ENCODE measurements around the gene CRTC2.
"Not testable (repeated sequence)": the region's sequence is repeated elsewhere in the genome, so short reads cannot be mapped to it uniquely, and the experiment has no call there.

CRTC2 gene

DNA sequence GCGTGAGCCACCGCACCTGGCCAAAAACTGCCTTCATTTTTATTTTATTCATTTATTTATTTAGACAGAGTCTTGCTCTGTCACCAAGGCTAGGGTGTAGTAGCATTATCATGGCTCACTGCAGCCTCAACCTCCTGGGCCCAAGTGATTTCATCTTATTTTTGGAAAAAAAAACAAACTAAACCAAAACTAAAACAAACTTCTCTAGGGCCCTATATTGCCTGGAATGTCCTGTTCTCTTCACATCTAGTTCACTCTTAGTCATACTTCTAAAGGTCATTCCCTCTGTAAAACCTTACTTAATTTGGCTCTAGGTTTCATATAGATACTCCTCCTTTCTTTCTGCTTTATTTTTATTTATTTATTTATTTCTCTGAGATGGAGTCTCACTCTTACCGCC, 47.7 kb upstream of the CRTC2 start:
- ATAC-seq, result no peak
- TF ChIP-seq ZFP3 (CRISPR knock-in tag; IDR thresholded peaks at IDR 0.05) (no peak), ZC3H10 (CRISPR knock-in tag; IDR thresholded peaks at IDR 0.05) (no peak), GLIS3 (CRISPR knock-in tag; IDR thresholded peaks at IDR 0.05) (no peak), TCF4 (CRISPR knock-in tag; IDR thresholded peaks at IDR 0.05; ENCODE audit: borderline replicate concordance) (no peak), OSR1 (CRISPR knock-in tag; IDR thresholded peaks at IDR 0.05) (no peak), ZFP30 (CRISPR knock-in tag; IDR thresholded peaks at IDR 0.05) (no peak), SNAI2 (CRISPR knock-in tag; IDR thresholded peaks at IDR 0.05) (no peak), PATZ1 (CRISPR knock-in tag; IDR thresholded peaks at IDR 0.05; ENCODE audit: borderline replicate concordance) (no peak)
- TF ChIP-seq, protein P1, sequence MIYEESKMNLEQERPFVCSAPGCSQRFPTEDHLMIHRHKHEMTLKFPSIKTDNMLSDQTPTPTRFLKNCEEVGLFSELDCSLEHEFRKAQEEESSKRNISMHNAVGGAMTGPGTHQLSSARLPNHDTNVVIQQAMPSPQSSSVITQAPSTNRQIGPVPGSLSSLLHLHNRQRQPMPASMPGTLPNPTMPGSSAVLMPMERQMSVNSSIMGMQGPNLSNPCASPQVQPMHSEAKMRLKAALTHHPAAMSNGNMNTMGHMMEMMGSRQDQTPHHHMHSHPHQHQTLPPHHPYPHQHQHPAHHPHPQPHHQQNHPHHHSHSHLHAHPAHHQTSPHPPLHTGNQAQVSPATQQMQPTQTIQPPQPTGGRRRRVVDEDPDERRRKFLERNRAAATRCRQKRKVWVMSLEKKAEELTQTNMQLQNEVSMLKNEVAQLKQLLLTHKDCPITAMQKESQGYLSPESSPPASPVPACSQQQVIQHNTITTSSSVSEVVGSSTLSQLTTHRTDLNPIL (CRISPR knock-in tag; IDR thresholded peaks at IDR 0.05; ENCODE audit: low read depth), result no peak
- TF ChIP-seq, protein P2, sequence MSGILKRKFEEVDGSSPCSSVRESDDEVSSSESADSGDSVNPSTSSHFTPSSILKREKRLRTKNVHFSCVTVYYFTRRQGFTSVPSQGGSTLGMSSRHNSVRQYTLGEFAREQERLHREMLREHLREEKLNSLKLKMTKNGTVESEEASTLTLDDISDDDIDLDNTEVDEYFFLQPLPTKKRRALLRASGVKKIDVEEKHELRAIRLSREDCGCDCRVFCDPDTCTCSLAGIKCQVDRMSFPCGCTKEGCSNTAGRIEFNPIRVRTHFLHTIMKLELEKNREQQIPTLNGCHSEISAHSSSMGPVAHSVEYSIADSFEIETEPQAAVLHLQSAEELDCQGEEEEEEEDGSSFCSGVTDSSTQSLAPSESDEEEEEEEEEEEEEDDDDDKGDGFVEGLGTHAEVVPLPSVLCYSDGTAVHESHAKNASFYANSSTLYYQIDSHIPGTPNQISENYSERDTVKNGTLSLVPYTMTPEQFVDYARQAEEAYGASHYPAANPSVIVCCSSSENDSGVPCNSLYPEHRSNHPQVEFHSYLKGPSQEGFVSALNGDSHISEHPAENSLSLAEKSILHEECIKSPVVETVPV (CRISPR knock-in tag; IDR thresholded peaks at IDR 0.05), result no peak

- no peak for ATAC-seq
- TF ChIP-seq PPARA (CRISPR knock-in tag; IDR thresholded peaks at IDR 0.05; ENCODE audit: borderline replicate concordance) (no peak), SNAI2 (CRISPR knock-in tag; IDR thresholded peaks at IDR 0.05) (no peak), GLIS3 (CRISPR knock-in tag; IDR thresholded peaks at IDR 0.05) (no peak), ESRRG (CRISPR knock-in tag; IDR thresholded peaks at IDR 0.05) (no peak), OSR1 (CRISPR knock-in tag; IDR thresholded peaks at IDR 0.05) (no peak), ARNTL (CRISPR knock-in tag; IDR thresholded peaks at IDR 0.05; ENCODE audit: borderline replicate concordance, low read depth) (no peak), ISL1 (CRISPR knock-in tag; IDR thresholded peaks at IDR 0.05) (no peak), POU6F1 (CRISPR knock-in tag; IDR thresholded peaks at IDR 0.05; ENCODE audit: borderline replicate concordance, low read depth) (no peak), ZFP3 (CRISPR knock-in tag; IDR thresholded peaks at IDR 0.05) (no peak), ZNF565 (CRISPR knock-in tag; conservative IDR thresholded peaks at IDR 0.05; ENCODE audit: low read depth) (no peak), ZC3H10 (CRISPR knock-in tag; IDR thresholded peaks at IDR 0.05) (no peak), ZFP30 (CRISPR knock-in tag; IDR thresholded peaks at IDR 0.05) (no peak), PATZ1 (CRISPR knock-in tag; IDR thresholded peaks at IDR 0.05; ENCODE audit: borderline replicate concordance) (no peak), RARB (CRISPR knock-in tag; IDR thresholded peaks at IDR 0.05) (no peak), ZNF70 (CRISPR knock-in tag; IDR thresholded peaks at IDR 0.05) (no peak), TSHZ2 (CRISPR knock-in tag; IDR thresholded peaks at IDR 0.05) (no peak), BACH2 (CRISPR knock-in tag; IDR thresholded peaks at IDR 0.05; ENCODE audit: borderline replicate concordance) (no peak), ZNF8 (CRISPR knock-in tag; IDR thresholded peaks at IDR 0.05) (no peak), CSDC2 (CRISPR knock-in tag; IDR thresholded peaks at IDR 0.05) (no peak)
- TF ChIP-seq, protein P2 (CRISPR knock-in tag; IDR thresholded peaks at IDR 0.05), result no peak
These were observed 42.0 kb upstream of the CRTC2 start for GRCh38 chr1:154000420-154000819.

- not testable (repeated sequence) for ATAC-seq
These were observed 38.5 kb upstream of the CRTC2 start for GRCh38 chr1:153996882-153997281.
